ENCODE results near the gene TAF10.

Gene TAF10

DNA sequence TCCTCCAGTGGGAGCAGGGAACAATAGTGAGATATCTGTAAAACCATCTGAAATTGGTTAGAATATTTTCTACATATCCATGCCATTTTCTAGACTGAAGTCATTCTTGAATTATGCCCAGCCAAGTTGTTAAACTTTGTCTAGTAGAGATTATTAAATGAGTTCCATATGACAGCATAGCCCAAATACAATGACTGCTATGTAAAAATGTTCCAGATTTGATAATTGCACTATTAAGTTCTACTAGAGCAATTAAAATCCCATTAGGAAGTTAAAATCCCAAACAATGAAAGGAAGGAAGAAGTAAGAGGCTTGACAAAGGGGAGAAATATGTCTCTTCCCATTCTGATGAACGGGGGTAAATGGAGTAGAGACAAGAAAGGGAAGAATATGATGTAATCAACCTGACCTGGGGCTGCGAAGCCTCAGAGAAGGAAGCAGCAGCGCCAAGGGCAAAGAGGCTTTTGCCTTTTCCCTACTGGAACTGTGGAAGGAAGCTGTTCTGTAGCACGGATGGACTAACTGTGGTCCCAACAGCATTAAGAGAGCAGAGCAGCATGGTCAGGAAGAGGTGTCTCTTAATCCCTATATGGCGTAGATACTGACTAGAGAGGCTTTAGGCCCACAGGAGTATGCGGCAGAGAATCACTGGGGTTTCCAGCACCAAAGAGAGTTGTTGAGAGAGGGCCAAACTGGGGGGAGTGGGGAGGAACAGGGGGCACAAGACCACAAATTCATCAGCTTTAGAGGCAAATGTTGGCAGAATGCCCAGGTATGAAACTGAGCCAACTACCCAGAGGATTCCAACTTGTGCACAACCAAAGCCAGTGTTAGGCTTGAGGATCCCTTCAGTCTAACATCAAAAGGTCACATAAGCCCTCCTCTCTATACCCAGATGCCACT lies 35.3 kb downstream of the TAF10 start:
- no peak for DNase-seq

DNA sequence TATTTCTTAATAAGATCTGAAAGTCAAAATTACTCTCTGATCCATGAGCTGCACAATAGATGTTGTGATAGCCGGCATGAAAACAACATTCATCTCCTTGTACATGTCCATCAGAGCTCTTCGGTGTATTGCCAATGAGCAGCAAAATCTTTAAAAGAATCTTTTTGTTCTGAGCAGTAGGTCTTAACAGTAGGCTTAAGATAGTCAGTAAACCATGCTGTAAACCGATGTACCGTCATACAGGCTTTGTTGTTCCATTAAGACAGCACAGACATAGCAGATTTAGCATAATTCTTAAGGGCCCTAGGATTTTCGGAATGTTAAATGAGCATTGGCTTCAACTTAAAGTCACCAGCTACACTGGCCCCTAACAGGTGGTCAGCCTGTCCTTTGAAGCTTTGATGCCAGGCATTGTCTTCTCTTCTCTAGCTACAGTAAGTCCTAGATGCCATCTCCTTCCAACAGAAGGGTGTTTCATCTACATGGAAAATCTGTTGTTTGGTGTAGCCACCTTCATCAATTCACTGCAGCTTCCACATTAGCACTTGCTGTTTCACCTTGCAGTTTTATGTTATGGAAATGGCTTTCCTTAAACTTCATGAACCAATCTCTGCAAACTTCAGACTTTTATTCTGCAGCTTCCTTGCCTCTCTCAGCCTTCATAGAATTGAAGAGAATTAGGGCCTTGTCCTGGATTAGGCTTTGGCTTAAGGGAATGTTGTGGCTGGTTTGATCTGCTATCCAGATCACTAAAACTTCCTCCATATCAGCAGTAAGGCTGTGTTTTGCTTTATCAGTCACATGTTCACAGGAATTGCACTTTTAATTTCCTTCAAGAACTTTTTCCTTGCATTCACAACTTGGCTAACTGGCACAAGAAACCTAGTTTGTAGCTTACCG lies 37.0 kb downstream of the TAF10 start:
- no peak for DNase-seq

DNA sequence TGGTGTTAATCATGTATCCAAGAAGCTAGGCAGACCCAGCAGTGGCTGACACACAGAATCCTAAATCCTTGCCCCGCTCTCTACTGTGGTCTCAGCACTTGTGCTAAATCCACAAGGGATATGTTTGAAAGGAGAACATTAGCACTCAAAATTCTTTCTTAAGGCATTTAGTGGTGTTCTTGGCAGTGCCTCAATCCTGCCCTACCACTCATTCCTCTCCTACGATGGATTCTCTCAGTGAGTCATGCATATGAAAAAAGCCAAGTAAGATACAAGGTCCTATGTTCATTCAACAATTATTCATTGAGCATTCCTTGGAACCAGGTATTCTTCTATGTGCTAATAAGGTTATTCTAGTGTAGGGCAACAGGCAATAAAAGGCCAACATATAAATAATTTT lies 39.8 kb downstream of the TAF10 start:
- DNase-seq, result no peak

GRCh38 chr11:6571434-6572008 lies 40.5 kb downstream of the TAF10 start:
- DNase-seq, result no peak

GRCh38 chr11:6570691-6571427 lies 41.2 kb downstream of the TAF10 start:
- no peak for DNase-seq

- DNase-seq, result no peak
Observed at GRCh38 chr11:6569706-6570105, 42.3 kb downstream of the TAF10 start.

DNA sequence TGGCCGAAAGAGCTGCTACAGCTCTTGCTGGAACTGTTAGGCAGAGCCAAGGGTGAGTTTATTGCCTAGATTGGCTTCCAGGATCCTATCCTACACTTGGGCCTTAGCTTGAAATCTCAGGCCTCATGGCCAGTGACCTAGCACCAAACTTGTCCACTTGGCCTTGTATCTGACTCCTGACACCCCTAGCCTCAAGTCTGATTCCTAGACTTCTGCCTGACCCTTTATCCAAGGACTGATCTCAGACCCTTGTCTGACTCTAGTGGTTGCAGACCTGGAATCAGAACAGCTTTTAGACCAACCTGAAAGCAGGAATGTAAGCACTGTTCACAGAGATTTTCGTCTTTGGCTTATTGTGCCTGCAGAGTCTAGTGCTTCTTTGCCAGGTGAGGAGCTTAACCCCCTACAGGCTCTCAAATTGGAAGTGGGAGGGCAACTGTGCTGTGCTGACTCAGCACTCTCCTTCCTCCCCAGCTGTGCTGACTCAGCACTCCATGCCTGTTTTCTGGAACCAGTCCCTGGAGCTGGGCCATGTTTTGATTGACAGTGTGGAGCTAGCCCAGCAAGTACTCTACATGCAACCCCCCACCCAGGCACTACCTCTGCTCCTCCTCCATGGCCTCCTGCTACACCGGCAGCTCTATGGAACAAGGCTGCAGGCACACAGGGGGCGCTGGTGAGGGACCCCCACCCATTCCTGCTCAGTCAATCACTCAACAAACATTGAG lies 43.7 kb downstream of the TAF10 start:
- DNase-seq, result no peak

- DNase-seq, result no peak
Observed at GRCh38 chr11:6567371-6567745, 44.7 kb downstream of the TAF10 start.

DNA sequence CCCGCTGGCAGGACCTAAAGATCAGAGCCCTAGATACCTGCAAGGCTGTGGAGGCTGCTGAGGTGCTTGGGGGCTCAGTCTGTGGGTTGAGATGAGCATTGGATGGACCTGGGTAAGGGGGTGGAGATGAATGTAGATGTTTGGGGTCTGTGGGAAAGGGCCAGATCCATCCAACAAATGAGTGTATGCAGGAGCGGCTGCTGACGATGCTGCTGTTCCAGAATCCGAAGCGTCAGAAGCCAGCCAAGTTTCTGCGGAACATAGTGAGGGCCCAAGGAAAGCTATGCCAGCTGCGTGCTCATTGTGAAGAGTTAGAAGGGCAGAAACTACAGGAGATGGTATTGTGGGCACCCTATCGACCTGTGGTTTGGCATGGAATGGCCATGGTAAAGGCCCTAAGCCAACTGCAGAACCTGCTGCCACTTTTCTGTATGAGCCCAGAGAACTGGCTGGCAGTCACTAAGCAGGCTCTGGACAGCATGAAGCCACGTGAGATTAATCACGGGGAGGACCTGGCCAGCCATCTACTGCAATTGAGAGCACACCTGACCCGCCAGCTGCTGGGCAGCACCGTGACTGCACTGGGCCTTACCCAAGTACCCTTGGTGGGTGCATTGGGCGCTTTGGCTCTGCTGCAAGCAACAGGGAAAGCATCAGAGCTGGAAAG lies 45.2 kb downstream of the TAF10 start:
- DNase-seq, result no peak

- DNase-seq, result no peak
Observed at GRCh38 chr11:6565988-6566703, 45.9 kb downstream of the TAF10 start.

DNA sequence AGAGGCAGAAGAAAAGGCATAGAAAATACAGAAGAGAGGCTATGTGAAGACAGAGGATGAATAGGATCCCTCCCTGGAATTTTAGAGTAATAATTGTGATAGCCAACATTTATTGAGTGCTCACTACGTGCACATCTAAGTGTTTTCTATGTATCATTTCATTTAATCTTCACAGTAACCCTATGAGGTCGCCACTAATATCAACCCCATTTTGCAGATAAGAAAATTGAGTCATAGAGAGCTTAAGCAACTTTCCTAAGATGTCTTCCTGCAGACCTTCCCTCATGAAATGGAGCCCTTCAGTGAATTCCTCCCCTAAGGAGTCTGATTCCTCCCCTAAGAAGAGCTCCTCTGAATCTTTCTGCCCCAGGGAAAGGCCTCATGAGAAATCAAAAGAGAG lies 46.7 kb downstream of the TAF10 start:
- no peak for DNase-seq

GRCh38 chr11:6563667-6564066 lies 48.3 kb downstream of the TAF10 start:
- no peak for DNase-seq

- no peak for DNase-seq
Observed at GRCh38 chr11:6563121-6563619, 48.8 kb downstream of the TAF10 start.

GRCh38 chr11:6561288-6561687 lies 50.7 kb downstream of the TAF10 start:
- DNase-seq, result no peak
